Anterior cingulate cortex (tissue), 58 donors: ENCODE results near the gene MYG1.

Experiments
- DNase-seq, 58 donors: peaks; one replicate each; lab custom pipeline; 2025; lab: John Stamatoyannopoulos, UW

MYG1 gene, protein sequence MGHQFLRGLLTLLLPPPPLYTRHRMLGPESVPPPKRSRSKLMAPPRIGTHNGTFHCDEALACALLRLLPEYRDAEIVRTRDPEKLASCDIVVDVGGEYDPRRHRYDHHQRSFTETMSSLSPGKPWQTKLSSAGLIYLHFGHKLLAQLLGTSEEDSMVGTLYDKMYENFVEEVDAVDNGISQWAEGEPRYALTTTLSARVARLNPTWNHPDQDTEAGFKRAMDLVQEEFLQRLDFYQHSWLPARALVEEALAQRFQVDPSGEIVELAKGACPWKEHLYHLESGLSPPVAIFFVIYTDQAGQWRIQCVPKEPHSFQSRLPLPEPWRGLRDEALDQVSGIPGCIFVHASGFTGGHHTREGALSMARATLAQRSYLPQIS

DNA sequence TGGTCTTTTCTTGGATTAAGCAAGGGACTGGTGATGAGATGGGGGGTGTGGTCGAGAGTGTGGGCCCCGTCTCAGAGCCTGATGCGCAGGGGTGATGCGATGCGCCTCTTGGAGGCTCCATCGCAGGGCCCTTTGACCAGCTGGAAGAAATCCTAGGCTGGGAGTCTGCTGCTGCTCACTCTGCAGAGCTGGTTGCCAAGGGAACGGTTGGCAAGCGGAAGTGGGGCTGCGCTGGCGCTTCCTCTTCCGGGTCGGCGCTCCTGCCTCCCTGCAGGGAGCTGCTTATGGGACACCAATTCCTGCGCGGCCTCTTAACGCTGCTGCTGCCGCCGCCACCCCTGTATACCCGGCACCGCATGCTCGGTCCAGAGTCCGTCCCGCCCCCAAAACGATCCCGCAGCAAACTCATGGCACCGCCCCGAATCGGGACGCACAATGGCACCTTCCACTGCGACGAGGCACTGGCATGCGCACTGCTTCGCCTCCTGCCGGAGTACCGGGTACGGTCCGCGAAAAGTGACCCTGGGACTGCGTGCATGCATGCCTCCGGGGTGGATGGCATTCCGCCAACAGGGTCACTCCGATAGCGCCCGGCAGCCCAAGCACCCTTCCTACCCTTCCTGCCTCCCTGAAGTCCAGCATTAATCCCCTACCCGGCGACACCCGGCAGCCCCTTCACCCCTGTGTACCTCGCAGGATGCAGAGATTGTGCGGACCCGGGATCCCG, at the start of gene MYG1:
Gene MYG1, plus strand, starts transcription at position 242 of the 727 bp plus-strand sequence. Its CDS starts 43 bp downstream, at position 285.
- DNase-seq = peak; percentile 44 to 96 (median 86)

DNA sequence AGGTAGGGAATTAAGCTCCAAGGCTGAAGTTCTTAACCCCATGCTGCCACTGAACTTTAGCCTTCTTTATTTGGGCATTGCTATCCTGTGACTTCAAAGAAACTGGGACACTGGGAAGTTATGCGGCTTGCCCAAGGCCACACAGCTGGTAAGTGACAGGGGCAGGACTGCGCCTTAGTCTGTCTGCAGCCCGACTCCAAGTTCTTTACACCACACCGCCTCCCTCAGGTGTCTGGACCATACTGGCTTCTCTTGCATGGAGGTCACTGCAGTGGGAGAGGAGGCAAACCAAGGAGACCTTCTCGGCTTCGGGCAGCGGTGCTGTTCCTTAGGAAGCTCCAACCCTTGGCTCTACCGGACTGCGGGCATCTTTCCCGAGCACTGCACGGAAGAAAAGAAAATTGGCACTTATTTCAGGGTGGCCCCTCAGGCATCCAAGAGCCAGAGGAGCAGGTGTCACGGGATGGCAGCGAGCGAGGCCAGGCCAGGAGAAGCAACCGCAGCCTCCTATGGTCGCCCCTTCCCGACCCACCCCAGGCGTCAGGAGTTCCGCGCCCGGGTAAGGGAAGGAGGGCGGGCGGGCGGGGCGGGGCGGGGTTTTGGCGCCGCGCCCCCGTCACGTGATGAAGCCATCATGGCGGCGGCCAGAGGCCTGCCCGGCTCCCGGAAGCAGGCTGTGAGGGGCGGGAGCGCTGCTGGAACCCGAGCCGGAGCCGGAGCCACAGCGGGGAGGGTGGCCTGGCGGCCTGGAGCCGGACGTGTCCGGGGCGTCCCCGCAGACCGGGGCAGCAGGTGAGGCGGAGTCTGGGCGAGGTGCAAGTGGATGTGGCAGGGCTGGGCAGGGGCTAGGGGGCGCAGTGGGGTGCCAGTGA, 47.8 kb upstream of the MYG1 start:
- DNase-seq = peak; percentile 8 to 93 (median 78)

DNA sequence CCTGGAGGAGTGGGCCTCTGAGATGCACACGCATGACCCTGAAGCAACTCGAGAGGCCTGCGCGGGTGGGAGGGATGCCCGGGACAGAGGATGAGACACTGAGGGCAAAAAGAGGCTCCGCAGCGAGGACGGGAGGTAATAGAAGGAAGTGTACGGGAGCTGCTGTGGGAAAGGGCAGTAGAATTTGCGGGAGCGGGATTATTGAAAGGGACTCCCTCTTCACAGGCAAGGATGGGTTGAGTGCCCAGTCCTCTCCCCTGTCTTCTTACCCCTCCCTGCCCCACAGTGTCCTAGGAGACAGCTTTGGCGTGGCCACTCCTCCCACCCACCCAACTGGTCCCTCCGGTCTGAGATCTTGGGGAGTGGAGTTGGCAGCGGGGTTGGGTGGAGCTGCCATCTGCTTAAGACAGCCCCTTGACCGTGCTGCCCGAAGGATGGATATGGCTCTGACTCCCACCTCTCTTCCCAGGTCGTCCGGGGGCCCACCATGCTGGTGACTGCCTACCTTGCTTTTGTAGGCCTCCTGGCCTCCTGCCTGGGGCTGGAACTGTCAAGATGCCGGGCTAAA, 47.1 kb upstream of the MYG1 start:
- peak in 3 of 58 donors; percentile 46 to 73 (median 56) for DNase-seq

DNA sequence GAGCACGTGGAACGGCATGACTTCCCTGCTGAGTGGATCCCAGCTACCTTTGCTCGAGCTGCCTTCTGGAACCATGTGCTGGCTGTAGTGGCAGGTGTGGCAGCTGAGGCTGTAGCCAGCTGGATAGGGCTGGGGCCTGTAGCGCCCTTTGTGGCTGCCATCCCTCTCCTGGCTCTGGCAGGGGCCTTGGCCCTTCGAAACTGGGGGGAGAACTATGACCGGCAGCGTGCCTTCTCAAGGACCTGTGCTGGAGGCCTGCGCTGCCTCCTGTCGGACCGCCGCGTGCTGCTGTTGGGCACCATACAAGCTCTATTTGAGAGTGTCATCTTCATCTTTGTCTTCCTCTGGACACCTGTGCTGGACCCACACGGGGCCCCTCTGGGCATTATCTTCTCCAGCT, 46.2 kb upstream of the MYG1 start:
- no peak for DNase-seq

DNA sequence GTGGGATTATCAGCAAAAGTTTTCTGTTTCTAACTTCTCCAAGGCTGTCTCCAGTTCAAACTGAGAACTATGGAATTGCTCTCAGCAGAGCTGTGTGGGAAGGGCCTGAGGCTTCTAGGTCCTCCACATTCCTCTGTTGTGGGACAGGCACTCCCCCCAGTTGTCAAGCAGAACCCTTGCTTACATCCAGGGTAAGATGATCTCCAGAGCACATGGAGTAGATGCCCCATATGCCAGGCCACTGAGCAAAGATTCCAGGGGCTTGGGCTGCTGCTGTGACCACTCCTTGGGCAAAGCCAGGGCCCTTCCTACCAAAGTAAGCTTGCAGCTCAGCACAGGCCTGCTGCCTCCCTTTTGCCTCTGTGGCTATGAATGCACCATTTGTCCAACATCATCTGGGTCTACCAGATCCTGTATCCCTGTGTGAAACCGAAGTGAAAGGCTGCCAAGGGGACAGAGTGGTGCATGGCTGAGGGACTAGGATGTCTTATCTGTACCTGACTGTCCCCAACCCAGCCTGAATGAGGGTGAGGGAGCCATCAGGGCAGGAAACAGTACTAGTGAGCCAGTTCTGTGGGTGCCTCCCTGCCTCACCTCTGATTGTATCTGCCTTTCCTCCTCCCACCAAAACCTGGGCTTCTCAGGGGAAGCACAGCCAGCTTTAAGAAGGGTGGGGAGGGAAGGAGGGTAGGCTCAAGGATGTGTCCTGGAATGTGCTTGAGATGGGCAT, 44.5 kb upstream of the MYG1 start:
- no peak for DNase-seq

DNA sequence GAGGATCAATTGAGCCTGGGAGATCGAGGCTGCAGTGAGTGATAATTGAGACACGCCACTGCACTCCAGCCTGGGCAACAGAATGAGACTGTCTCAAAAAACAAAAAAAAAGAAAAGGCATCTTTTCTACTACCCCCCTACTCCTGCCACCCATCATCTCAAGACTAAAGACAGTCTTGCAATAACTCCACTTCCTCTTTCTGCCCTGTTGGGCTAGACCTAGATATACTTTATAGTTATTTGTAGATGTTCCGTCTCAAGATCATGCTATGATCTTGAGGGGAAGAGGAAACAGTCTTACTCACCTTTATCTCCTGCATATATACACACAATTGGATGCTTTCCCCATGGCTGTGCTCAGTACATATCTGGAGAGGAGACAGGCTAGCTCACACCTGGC, 43.5 kb upstream of the MYG1 start:
- no peak for DNase-seq

DNA sequence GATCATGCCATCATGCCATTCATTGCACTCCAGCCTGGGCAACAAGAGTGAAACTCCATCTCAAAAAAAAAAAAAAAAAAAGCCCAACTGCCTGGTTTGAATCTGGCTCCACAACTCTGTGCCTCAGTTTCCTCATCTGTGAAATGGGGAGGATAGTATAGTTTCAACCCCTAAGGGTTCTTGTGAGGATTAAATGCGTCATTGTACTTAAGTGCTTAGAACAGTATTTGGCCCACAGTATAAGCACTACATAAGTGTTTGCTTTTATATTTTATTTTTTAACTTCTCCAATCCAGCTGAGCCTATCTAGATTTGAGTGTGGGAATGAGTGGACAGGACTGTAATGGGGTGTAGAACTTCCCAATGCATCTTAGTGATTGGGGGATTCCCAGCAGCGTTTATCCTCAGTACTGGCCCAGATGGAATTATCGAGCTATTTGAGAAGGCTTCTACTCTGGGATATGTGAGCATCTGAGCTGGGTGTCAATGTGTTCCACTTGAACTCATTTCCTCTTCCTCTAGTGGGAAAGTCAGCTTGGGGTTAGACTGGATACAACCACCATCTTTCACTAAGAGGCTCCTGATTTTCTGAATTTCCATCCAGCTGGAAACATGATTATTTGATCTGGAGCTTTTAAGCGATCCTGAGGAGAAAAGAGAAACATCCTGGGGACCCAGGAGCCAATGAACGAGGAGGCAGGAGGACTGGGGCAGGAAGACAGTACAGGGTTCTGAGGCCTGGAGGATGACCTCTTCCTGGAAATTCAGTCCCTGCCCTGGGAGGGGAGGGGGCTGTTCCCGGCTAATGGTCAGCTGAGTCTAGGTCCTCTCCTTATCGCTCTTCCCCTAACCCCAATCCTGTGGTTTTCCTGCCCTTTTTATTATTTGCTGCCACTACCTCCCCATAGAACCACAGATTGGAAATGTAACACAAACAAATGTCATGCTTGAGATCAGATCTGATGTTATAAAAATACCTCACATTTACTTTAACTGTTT, 40.7 kb upstream of the MYG1 start:
- DNase-seq = no peak

DNA sequence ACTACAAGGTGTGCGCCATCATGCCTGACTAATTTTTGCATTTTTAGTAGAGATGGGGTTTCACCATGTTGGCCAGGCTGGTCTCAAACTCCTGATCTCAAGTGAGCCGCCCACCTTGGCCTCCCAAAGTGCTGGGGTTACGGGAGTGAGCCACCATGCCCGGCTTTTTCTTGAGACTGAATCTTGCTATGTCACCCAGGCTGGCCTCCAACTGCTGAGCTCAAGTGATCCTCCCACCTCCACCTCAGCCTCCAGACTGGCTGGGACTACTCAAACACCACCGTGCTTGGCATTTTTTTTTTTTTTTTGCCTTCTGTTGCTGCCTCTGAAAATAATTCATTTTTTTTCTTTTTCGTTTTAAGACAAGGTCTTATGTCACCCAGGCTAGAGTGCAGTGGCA, 39.6 kb upstream of the MYG1 start:
- DNase-seq = no peak

DNA sequence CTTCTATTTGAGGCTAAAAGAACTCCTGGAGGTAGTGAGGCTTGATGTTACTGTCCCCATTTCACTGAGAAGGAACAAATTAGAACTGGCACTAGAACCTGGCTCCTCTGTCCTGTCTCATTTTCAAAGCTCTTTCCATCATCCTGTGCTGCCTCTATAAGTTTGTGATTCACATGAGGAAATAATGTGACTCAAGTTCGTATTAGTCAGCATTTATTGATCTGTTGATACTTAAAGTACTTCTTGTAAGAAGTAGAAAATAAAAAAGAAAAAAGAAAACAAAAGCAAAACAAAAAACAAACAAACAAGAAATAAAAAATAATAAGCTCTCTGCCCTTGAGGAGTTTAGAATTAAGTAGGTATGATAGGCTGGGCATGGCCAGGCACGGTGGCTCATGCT, 33.7 kb upstream of the MYG1 start:
- DNase-seq = no peak

DNA sequence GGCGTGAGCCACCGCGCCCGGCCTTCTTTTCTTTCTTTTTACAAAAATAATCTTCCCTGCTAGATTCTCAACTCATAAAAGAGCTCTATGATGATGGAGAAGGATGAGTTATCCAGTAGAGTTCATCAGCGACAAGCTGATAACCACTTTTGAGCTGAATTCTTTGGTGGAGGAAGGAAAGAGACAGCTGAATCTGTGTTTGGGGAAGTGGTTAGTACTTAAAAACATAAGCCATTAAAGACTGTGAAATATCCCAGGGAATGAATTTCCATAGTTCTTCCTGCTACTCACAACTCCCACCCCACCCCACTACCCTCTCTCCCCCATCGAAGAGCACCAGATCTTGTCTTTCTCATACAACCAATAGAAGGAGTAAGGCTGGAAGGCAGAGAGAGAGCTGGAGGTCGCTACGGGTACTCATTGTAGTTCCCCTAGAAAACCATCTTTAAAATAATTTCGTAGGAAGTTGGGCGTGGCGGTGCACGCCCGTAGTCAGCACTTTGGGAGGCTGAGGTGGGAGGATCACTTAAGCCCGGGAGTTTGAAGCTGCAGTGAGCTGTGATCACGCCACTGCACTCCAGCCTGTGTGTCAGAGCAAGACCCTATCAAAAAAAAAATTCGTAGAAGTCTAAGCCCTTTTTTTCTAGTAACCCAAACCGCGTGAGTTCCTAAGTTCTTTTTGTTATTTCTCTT, 32.0 kb upstream of the MYG1 start:
- DNase-seq = no peak

DNA sequence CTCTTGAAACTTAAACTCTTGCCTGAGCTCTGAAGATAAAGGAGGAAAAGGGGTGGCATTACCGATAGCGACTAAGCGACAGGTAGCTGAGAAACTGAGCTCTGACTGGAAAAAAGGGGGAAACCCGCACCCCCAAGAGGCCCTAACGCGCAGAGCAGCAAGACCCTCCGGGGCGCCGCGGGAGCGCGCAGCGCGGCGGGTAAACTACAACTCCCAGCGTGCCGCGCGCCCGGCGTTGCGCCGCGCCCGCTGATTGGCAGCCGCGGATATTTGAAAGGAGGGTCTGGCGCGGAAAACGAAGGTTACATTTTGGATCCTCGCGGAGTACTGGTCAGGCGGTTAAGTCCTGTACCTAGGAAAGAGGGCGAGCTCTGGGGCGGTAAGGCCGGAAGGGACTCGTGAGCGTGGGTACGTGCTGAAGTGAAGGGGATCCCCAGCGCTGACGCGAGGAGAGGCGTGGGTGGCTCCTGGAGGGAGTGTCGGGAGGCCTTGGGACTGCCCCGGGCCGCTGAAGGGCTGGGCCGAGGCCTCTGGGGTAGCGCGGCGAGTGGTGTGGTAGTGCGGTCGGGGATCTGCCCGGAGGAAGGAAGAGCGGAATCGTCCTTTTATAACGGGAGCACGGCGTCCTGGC, 31.4 kb upstream of the MYG1 start, which contains the start of gene ESPL1:
Gene ESPL1, plus strand, starts transcription at position 301 of the 631 bp plus-strand sequence. CDS start 468 bp downstream, outside the sequence.
- peak in 54 of 58 donors; percentile 17 to 73 (median 43) for DNase-seq

DNA sequence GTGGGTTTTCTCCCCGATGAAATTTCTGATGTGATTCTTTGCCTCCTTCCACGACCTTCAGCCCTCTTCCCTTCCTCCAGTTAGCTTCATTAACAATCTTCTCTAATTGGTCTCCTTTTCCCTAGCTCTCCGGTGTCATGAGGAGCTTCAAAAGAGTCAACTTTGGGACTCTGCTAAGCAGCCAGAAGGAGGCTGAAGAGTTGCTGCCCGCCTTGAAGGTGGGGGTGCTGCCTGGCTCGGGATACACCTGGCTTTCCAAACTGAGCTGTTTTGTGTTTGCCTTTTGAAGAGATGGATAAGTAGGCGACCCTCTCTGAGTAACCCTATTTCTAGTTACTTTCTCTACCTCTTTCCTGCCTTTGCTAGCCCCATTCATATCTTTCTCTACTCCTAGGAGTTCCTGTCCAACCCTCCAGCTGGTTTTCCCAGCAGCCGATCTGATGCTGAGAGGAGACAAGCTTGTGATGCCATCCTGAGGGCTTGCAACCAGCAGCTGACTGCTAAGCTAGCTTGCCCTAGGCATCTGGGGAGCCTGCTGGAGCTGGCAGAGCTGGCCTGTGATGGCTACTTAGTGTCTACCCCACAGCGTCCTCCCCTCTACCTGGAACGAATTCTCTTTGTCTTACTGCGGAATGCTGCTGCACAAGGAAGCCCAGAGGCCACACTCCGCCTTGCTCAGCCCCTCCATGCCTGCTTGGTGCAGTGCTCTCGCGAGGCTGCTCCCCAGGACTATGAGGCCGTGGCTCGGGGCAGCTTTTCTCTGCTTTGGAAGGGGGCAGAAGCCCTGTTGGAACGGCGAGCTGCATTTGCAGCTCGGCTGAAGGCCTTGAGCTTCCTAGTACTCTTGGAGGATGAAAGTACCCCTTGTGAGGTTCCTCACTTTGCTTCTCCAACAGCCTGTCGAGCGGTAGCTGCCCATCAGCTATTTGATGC, 30.6 kb upstream of the MYG1 start:
- DNase-seq = no peak

DNA sequence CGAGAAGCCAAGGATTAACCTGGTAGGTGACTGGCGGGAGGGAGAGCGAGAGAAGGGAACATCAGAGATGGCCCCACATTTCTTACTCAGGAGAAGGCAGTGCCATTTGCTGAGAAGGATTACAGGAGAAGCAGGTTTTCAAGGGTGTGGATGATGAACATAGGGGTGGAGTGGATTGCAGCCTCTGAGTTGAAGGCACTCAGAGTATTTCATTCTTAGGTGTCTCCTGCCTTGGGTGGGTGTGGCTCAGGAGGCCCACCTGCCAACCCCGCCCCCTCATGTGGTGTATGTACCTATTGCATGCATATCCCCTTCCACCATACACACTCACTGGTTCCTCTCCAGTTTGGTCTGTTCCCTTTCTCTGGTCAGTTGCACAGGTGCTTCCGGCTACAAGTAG, 25.1 kb upstream of the MYG1 start:
- DNase-seq = no peak

DNA sequence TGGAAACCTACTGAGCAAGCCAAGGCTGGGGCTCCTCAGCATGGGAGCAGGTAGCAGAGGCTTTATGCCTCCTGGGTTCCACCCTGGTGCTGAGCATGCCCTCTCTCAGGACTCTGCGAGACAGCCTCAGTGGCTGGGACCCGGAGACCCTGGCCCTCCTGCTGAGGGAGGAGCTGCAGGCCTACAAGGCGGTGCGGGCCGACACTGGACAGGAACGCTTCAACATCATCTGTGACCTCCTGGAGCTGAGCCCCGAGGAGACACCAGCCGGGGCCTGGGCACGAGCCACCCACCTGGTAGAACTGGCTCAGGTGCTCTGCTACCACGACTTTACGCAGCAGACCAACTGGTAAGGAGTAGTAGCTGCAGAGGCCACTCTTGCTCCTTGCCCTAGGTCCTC, 23.0 kb upstream of the MYG1 start:
- no peak for DNase-seq

DNA sequence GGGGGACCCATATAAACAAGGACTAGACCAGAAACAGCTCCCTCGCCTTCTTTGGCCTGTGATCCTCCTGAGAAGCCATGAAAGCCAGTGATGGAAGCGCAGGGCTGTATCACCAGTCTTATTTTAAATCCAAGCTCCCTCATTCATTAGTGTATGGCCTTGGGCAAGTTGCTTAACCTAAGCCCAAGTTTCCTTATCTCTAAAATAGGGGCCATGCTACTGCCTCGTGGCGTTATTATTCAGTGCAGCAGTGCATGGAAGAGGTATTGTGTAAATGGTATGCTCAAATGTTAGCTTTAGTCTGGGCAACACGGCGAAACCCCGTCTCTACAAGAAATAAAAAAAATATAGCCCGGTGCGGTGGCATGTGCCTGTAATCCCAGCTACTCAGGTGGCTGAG, 21.5 kb upstream of the MYG1 start:
- DNase-seq = no peak

DNA sequence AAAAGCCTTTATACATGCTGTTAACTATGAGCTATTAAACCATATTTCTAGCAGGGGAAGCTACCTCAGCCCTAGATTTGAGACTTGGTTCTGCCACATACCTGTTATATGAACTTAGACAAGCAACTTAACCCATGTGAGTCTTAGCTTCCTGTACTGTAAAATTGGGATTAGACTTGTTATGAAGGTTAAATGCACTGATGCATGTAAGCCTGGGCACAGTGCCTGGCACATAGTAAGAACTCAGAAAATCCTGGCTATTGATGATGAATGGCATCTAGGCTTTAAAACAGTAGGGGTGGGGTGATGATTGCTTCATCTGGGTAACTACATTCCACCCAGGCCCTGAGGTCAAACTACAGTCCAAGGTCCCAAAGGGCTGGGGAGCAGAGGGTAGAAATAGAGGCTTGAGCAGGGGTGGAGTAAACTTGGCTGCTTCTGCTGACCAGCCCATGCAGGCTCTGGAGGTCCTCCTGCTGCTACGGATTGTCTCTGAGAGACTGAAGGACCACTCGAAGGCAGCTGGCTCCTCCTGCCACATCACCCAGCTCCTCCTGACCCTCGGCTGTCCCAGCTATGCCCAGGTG, 20.1 kb upstream of the MYG1 start:
- DNase-seq = no peak
